Duodenal mucosa (tissue), 2 donors: ENCODE data around the gene EIF4E.

ENCODE experiments used
- H3K27ac ChIP-seq: one replicate; pipeline ENCODE4 v1.7.0; 2013; ENCODE audit warnings: low read depth, low read length
- H3K27me3 ChIP-seq, 2 donors: one replicate each; pipeline ENCODE4 v1.7.0; 2013; ENCODE audit warnings: low read length in 2 of 2, control low read depth in 1 of 2; ENCODE audit not compliant: insufficient read depth in 2 of 2, control insufficient read depth in 1 of 2
- H3K36me3 ChIP-seq, 2 donors: one replicate each; pipeline ENCODE4 v1.7.0; 2013; ENCODE audit warnings: low read length in 2 of 2, control low read depth in 1 of 2; ENCODE audit not compliant: insufficient read depth in 2 of 2, control insufficient read depth in 1 of 2
- H3K4me1 ChIP-seq, 2 donors: one replicate each; pipeline ENCODE4 v1.7.0; 2013; ENCODE audit warnings: low read length in 2 of 2, control low read depth in 1 of 2; ENCODE audit not compliant: insufficient read depth in 2 of 2, control insufficient read depth in 1 of 2
- H3K4me3 ChIP-seq, 2 donors: one replicate each; pipeline ENCODE4 v1.7.0; 2013; ENCODE audit warnings: low read length in 2 of 2, low read depth in 1 of 2
- H3K9ac ChIP-seq, 2 donors: one replicate each; pipeline ENCODE4 v1.7.0; 2013; ENCODE audit warnings: low read length in 2 of 2, low read depth in 1 of 2
- H3K9me3 ChIP-seq, 2 donors: one replicate each; pipeline ENCODE4 v1.7.0; 2013; ENCODE audit warnings: low read length in 2 of 2, control low read depth in 1 of 2; ENCODE audit not compliant: control insufficient read depth in 1 of 2

Gene EIF4E

GRCh38 chr4:98908703-98909262 lies 20.1 kb downstream of the EIF4E start:
- H3K4me3 ChIP-seq, result no peak overlapping the region
- no peaks in the 10 kb centered on the region for H3K9me3 ChIP-seq
- peaks cover 8 to 36% of the 10 kb centered on the region in 2 donors for H3K4me1 ChIP-seq
- no peak overlapping the region for H3K9ac ChIP-seq
- H3K36me3 ChIP-seq, result no peaks in the 10 kb centered on the region
- no peak overlapping the region for H3K27ac ChIP-seq
- H3K27me3 ChIP-seq, result no peaks in the 10 kb centered on the region

- H3K27me3 ChIP-seq, result no peaks in the 10 kb centered on the region
- H3K36me3 ChIP-seq, result no peaks in the 10 kb centered on the region
- peaks cover 8 to 36% of the 10 kb centered on the region in 2 donors for H3K4me1 ChIP-seq
- no peak overlapping the region for H3K9ac ChIP-seq
- no peaks in the 10 kb centered on the region for H3K9me3 ChIP-seq
- no peak overlapping the region for H3K4me3 ChIP-seq
- no peak overlapping the region for H3K27ac ChIP-seq
Measured at GRCh38 chr4:98908182-98908581, 20.8 kb downstream of the EIF4E start.

GRCh38 chr4:98905839-98906238 lies 23.1 kb downstream of the EIF4E start:
- Histone ChIP-seq H3K27ac (no peak overlapping the region), H3K27me3 (no peaks in the 10 kb centered on the region), H3K9me3 (no peaks in the 10 kb centered on the region), H3K9ac (no peak overlapping the region), H3K4me3 (no peak overlapping the region), H3K4me1 (peaks cover 8 to 36% of the 10 kb centered on the region in 2 donors), H3K36me3 (peaks cover 0 to 9% of the 10 kb centered on the region in 2 donors)

GRCh38 chr4:98905297-98905696 lies 23.6 kb downstream of the EIF4E start:
- peaks cover 8 to 36% of the 10 kb centered on the region in 2 donors for H3K4me1 ChIP-seq
- no peak overlapping the region for H3K9ac ChIP-seq
- H3K27ac ChIP-seq, result no peak overlapping the region

GRCh38 chr4:98903963-98904362 lies 25.0 kb downstream of the EIF4E start:
- Histone ChIP-seq H3K9me3 (no peaks in the 10 kb centered on the region), H3K9ac (no peak overlapping the region), H3K27me3 (no peaks in the 10 kb centered on the region), H3K36me3 (peaks cover 0 to 16% of the 10 kb centered on the region in 2 donors), H3K4me3 (no peak overlapping the region), H3K4me1 (peaks cover 6 to 29% of the 10 kb centered on the region in 2 donors), H3K27ac (no peak overlapping the region)

More at GRCh38 chr4:98905297-98905696, 23.6 kb downstream of the EIF4E start:
- Histone ChIP-seq H3K36me3 (peaks cover 0 to 13% of the 10 kb centered on the region in 2 donors), H3K9me3 (no peaks in the 10 kb centered on the region), H3K27me3 (no peaks in the 10 kb centered on the region), H3K4me3 (no peak overlapping the region)

- H3K27ac ChIP-seq, result no peak overlapping the region
- H3K27me3 ChIP-seq, result no peaks in the 10 kb centered on the region
- H3K4me3 ChIP-seq, result no peak overlapping the region
- no peaks in the 10 kb centered on the region for H3K9me3 ChIP-seq
- no peak overlapping the region for H3K9ac ChIP-seq
- peaks cover 2 to 25% of the 10 kb centered on the region in 2 donors for H3K4me1 ChIP-seq
- peaks cover 0 to 16% of the 10 kb centered on the region in 2 donors for H3K36me3 ChIP-seq
Measured at GRCh38 chr4:98903561-98903960, 25.4 kb downstream of the EIF4E start.

- Histone ChIP-seq H3K4me3 (no peak overlapping the region), H3K27ac (no peak overlapping the region), H3K36me3 (peaks cover 0 to 32% of the 10 kb centered on the region in 2 donors), H3K4me1 (no peaks in the 10 kb centered on the region), H3K9me3 (no peaks in the 10 kb centered on the region), H3K27me3 (no peaks in the 10 kb centered on the region), H3K9ac (no peak overlapping the region)
Measured at GRCh38 chr4:98899277-98899676, 29.7 kb downstream of the EIF4E start.

- peaks cover 6 to 40% of the 10 kb centered on the region in 2 donors for H3K36me3 ChIP-seq
- H3K9me3 ChIP-seq, result no peaks in the 10 kb centered on the region
- H3K4me1 ChIP-seq, result no peaks in the 10 kb centered on the region
- no peak overlapping the region for H3K4me3 ChIP-seq
- no peaks in the 10 kb centered on the region for H3K27me3 ChIP-seq
- no peak overlapping the region for H3K9ac ChIP-seq
- no peak overlapping the region for H3K27ac ChIP-seq
Measured at GRCh38 chr4:98891478-98892337, 37.2 kb downstream of the EIF4E start.

- H3K4me3 ChIP-seq, result no peak overlapping the region
- H3K9ac ChIP-seq, result no peak overlapping the region
- H3K9me3 ChIP-seq, result no peaks in the 10 kb centered on the region
- no peaks in the 10 kb centered on the region for H3K4me1 ChIP-seq
- H3K27me3 ChIP-seq, result no peaks in the 10 kb centered on the region
- H3K27ac ChIP-seq, result no peak overlapping the region
- H3K36me3 ChIP-seq, result peaks cover 12 to 49% of the 10 kb centered on the region in 2 donors
Measured at GRCh38 chr4:98890702-98891455, 38.1 kb downstream of the EIF4E start.

GRCh38 chr4:98887145-98887544 lies 41.8 kb downstream of the EIF4E start:
- H3K9me3 ChIP-seq, result no peaks in the 10 kb centered on the region
- no peak overlapping the region for H3K27ac ChIP-seq
- no peak overlapping the region for H3K9ac ChIP-seq
- no peak overlapping the region for H3K4me3 ChIP-seq
- H3K4me1 ChIP-seq, result no peaks in the 10 kb centered on the region
- H3K27me3 ChIP-seq, result no peaks in the 10 kb centered on the region
- peaks cover 16 to 49% of the 10 kb centered on the region in 2 donors for H3K36me3 ChIP-seq
